SK-N-SH (cell line): Measurements from ENCODE around the gene ST6GALNAC6. TPM values are rescaled to one million over a fixed set of nuclear protein-coding genes. Genes with fewer than 3 reads are reported as not detected.

Source experiments
- CTCF ChIA-PET: fragments of 300-600, 350-600 bp; formaldehyde crosslinking; extraction: SDS; loops from one replicate; lab custom pipeline; 2021; lab: Yijun Ruan, JAX
- POLR2A ChIA-PET: fragments of 350-600 bp; sonication (Branson Sonifier 250); formaldehyde crosslinking; extraction: SDS; loops from one replicate; lab custom pipeline; 2020; ENCODE audit warnings: antibody characterized with exemption, inconsistent platforms; lab: Yijun Ruan, JAX
- DNase-seq: peaks from one replicate; pipeline ENCODE4 v3.0.0; 2012
- H2AFZ ChIP-seq: fragments of 200-600 bp; sonication (generic); 2 replicates; pipeline ENCODE4 v1.8.1; 2016; ENCODE audit warnings: antibody characterized with exemption, mild to moderate bottlenecking, low read depth
- H3F3A ChIP-seq: fragments of 200-600 bp; sonication (generic); replicated peaks from 2 replicates; pipeline ENCODE3; 2016; ENCODE audit warnings: antibody characterized with exemption, mild to moderate bottlenecking; ENCODE audit not compliant: insufficient read depth
- H3K27ac ChIP-seq, 2 experiments: fragments of 200-500 bp in 1 of 2; fragments of 200-600 bp in 1 of 2; sonication (Bioruptor generic) in 1 of 2; sonication (generic), shearing (Covaris generic) in 1 of 2; 2 replicates each; pipeline versions ENCODE4 v1.5.1 to v1.6.1; 2014 to 2016; ENCODE audit warnings: low read depth in 2 of 2, inconsistent platforms in 1 of 2, low read length in 1 of 2, mild to moderate bottlenecking in 1 of 2, mixed read lengths in 1 of 2
- H3K27me3 ChIP-seq: fragments of 200-600 bp; sonication (generic), shearing (Covaris generic); 2 replicates; pipeline ENCODE4 v1.6.1; 2016; ENCODE audit warnings: mixed run types; ENCODE audit not compliant: insufficient read depth
- H3K36me3 ChIP-seq, 2 experiments: fragments of 200-500 bp in 1 of 2; fragments of 200-600 bp in 1 of 2; sonication (Bioruptor generic) in 1 of 2; sonication (generic) in 1 of 2; replicated peaks in 1 of 2; 2 replicates each; pipeline versions ENCODE3 to v1.5.1; 2014 to 2016; ENCODE audit warnings: low read length in 1 of 2, mild to moderate bottlenecking in 1 of 2; ENCODE audit not compliant: insufficient read depth in 2 of 2, control insufficient read depth in 1 of 2
- H3K4me1 ChIP-seq, 2 experiments: fragments of 200-500 bp in 1 of 2; fragments of 200-600 bp in 1 of 2; sonication (Bioruptor generic) in 1 of 2; sonication (generic), shearing (Covaris generic) in 1 of 2; 2 replicates each; pipeline versions ENCODE4 v1.5.1 to v1.6.1; 2014 to 2016; ENCODE audit warnings: low read depth in 1 of 2, low read length in 1 of 2, mixed run types in 1 of 2; ENCODE audit not compliant: insufficient read depth in 2 of 2, control insufficient read depth in 1 of 2
- H3K4me2 ChIP-seq: fragments of 200-600 bp; sonication (generic), shearing (Covaris generic); 2 replicates; pipeline ENCODE4 v1.6.1; 2017; ENCODE audit warnings: mixed run types
- H3K4me3 ChIP-seq, 2 experiments: fragments of 200-500 bp in 1 of 2; fragments of 200-600 bp in 1 of 2; sonication (Bioruptor generic) in 1 of 2; sonication (generic), shearing (Covaris generic) in 1 of 2; 2 replicates each; pipeline versions ENCODE4 v1.5.1 to v1.8.1; 2014 to 2016; ENCODE audit warnings: low read depth in 2 of 2, inconsistent platforms in 1 of 2, low read length in 1 of 2, mild to moderate bottlenecking in 1 of 2, mixed read lengths in 1 of 2, moderate library complexity in 1 of 2
- H3K79me2 ChIP-seq: fragments of 200-600 bp; sonication (generic); 2 replicates; pipeline ENCODE4 v1.8.1; 2017; ENCODE audit warnings: mild to moderate bottlenecking; ENCODE audit not compliant: insufficient read depth
- H3K9ac ChIP-seq: fragments of 200-600 bp; sonication (generic); 2 replicates; pipeline ENCODE4 v1.6.1; 2017; ENCODE audit warnings: mixed run types
- H3K9me2 ChIP-seq: fragments of 200-600 bp; sonication (generic); 2 replicates; pipeline ENCODE4 v1.6.1; 2017; ENCODE audit warnings: mixed run types
- H3K9me3 ChIP-seq: fragments of 200-600 bp; sonication (generic); 2 replicates; pipeline ENCODE4 v1.6.1; 2017; ENCODE audit warnings: mixed run types, mild to moderate bottlenecking, moderate library complexity
- H4K20me1 ChIP-seq: fragments of 200-600 bp; sonication (generic); 2 replicates; pipeline ENCODE4 v1.6.1; 2017; ENCODE audit warnings: mild to moderate bottlenecking, mixed run types; ENCODE audit not compliant: insufficient read depth
- CHD2 ChIP-seq: fragments of 150-350 bp; IDR thresholded peaks from 2 replicates; pipeline ENCODE4 v1.6.1; 2018; ENCODE audit warnings: low read length; ENCODE audit not compliant: partially characterized antibody
- IRF3 ChIP-seq: fragments of 150-350 bp; IDR thresholded peaks from 2 replicates; pipeline ENCODE4 v1.6.1; 2016; ENCODE audit warnings: mild to moderate bottlenecking, low read depth, low read length
- NRF1 ChIP-seq: IDR thresholded peaks from 2 replicates; pipeline ENCODE4 v1.6.1; 2012; ENCODE audit warnings: low read depth, mild to moderate bottlenecking, low read length
- PBX3 ChIP-seq: IDR thresholded peaks from 2 replicates; pipeline ENCODE4; 2012
- POLR2AphosphoS5 ChIP-seq: IDR thresholded peaks from 2 replicates; pipeline ENCODE4 v1.6.1; 2012; ENCODE audit warnings: low read depth, low read length
- RCOR1 ChIP-seq: fragments of 150-350 bp; IDR thresholded peaks from 2 replicates; pipeline ENCODE4 v1.6.1; 2017; ENCODE audit warnings: antibody characterized with exemption, low read length
- REST ChIP-seq: IDR thresholded peaks from 2 replicates; pipeline ENCODE4 v1.6.1; 2012; ENCODE audit warnings: mild to moderate bottlenecking, low read depth, low read length, moderate library complexity
- RFX5 ChIP-seq: IDR thresholded peaks from 2 replicates; pipeline ENCODE4 v1.6.1; 2012; ENCODE audit warnings: mild to moderate bottlenecking, improper control_type of control experiment, low read length
- RXRA ChIP-seq: IDR thresholded peaks from 2 replicates; pipeline ENCODE4 v1.4.0; 2012; ENCODE audit warnings: low read depth, mild to moderate bottlenecking, borderline replicate concordance
- TAF1 ChIP-seq: IDR thresholded peaks from 2 replicates; pipeline ENCODE4 v1.6.1; 2012; ENCODE audit warnings: low read depth, mild to moderate bottlenecking, low read length, moderate library complexity, borderline replicate concordance
- TCF12 ChIP-seq: IDR thresholded peaks from 2 replicates; pipeline ENCODE4 v1.4.0; 2012
- TEAD4 ChIP-seq: IDR thresholded peaks from 2 replicates; pipeline ENCODE4 v1.4.0; 2012; ENCODE audit warnings: mild to moderate bottlenecking, borderline replicate concordance; ENCODE audit not compliant: insufficient read depth
- YY1 ChIP-seq: IDR thresholded peaks from 2 replicates; pipeline ENCODE4 v1.4.0; 2012; ENCODE audit warnings: low read depth, mild to moderate bottlenecking
- ZBTB33 ChIP-seq: IDR thresholded peaks from 2 replicates; pipeline ENCODE4 v1.4.0; 2012; ENCODE audit warnings: low read depth, borderline replicate concordance
- WGBS: methylation state at CpG from one replicate; pipeline ENCODE4 v1.1.6; 2017; ENCODE audit warnings: low lambda C conversion rate; 5-methylcytosine and 5-hydroxymethylcytosine counted together
- polyA plus RNA-seq, 3 experiments: library from polyadenylated mRNA; depleted of rRNA; stranded (reverse); fragments of >200 nt; gene quantifications; 2 replicates each; pipeline ENCODE4 v1.2.3, GENCODE V29; 2012

Gene ST6GALNAC6
- polyA plus RNA-seq, 1 of the 3 experiments (the other 2 are of a cell fraction), result 34.8 TPM

GRCh38 chr9:127903557-127904475 is 4.4 kb upstream of the ST6GALNAC6 start:
- TF ChIP-seq NRF1 (no peak), PBX3 (no peak), TCF12 (no peak), ZBTB33 (no peak), RFX5 (no peak), TEAD4 (no peak), YY1 (no peak), TAF1 (no peak)
- no peaks in the 10 kb centered on the region for H4K20me1 ChIP-seq
- 86% methylated on average over 16 of the region's 17 CpGs for WGBS
- DNase-seq, result no peak
- H3K9me2 ChIP-seq, result no peaks in the 10 kb centered on the region
- H3K27me3 ChIP-seq, result no peaks in the 10 kb centered on the region
- POLR2A ChIA-PET, result no interaction called here
- H2AFZ ChIP-seq, result no peak overlapping the region
- H3K4me2 ChIP-seq, result no peak overlapping the region
- CTCF ChIA-PET, result interaction anchor here (1.0 to 1.8 kb wide), 5 partner anchors 13 to 169 kb away, joined by 4 to 5 read pairs (median 4); partner anchors contain the start of genes ST6GALNAC4 and TOR2A
- H3K9me3 ChIP-seq, result no peaks in the 10 kb centered on the region
- H3K4me1 ChIP-seq, result peaks cover 4 to 20% of the 10 kb centered on the region in 2 experiments; a peak in 2 of 4 replicates
- H3K36me3 ChIP-seq, result no peaks in the 10 kb centered on the region
- no peak overlapping the region for H3K9ac ChIP-seq
- peaks cover 3% of the 10 kb centered on the region for H3F3A ChIP-seq
- no peak overlapping the region for H3K27ac ChIP-seq
- H3K4me3 ChIP-seq, result no peak overlapping the region
- peaks cover 4% of the 10 kb centered on the region; the same call in 1 of the 2 replicates for H3K79me2 ChIP-seq

GRCh38 chr9:127898433-127899127 is 823 bp downstream of the ST6GALNAC6 start:
- CTCF ChIA-PET, result interaction anchor here (0.7 to 2.0 kb wide), 6 partner anchors 9 to 219 kb away, joined by 3 to 11 read pairs (median 3); partner anchors contain the start of gene TOR2A
- TF ChIP-seq RCOR1, result 0 out of 2 replicates have a peak, but pooled peaks have one; percentile 20
- no peak for TF ChIP-seq IRF3
- no peak for TF ChIP-seq CHD2
- no peak for TF ChIP-seq RXRA
- no peak for TF ChIP-seq POLR2AphosphoS5
- TF ChIP-seq REST, result no peak
- peak; percentile 64; the same call in 1 of the 2 replicates for TF ChIP-seq PBX3

More at GRCh38 chr9:127898433-127899127, 823 bp downstream of the ST6GALNAC6 start:
- peak overlapping the region; percentile 88 for H3K4me3 ChIP-seq
- DNase-seq, result peak; percentile 73
- peak overlapping the region; percentile 63 for H2AFZ ChIP-seq
- no peaks in the 10 kb centered on the region for H3K9me3 ChIP-seq
- peak overlapping the region; percentile 89 for H3K9ac ChIP-seq
- H3K36me3 ChIP-seq, result peaks cover 27 to 33% of the 10 kb centered on the region in 2 experiments
- H3K27ac ChIP-seq, result peak overlapping the region; percentile 73 to 76
- H3K4me2 ChIP-seq, result peak overlapping the region; percentile 98
- peaks cover 26% of the 10 kb centered on the region for H3K79me2 ChIP-seq
- no peaks in the 10 kb centered on the region for H3K27me3 ChIP-seq
- POLR2A ChIA-PET, result interaction anchor here (0.7 to 1.9 kb wide), 3 partner anchors 14 to 30 kb away, joined by 3 to 7 read pairs (median 4); partner anchors contain the start of gene ST6GALNAC4
- no peaks in the 10 kb centered on the region for H3K9me2 ChIP-seq
- no peaks in the 10 kb centered on the region for H4K20me1 ChIP-seq
- WGBS, result 54% methylated on average over 9 of the region's 32 CpGs
- peaks cover 8% of the 10 kb centered on the region for H3F3A ChIP-seq
- peaks cover 9 to 22% of the 10 kb centered on the region in 2 experiments; a peak in 2 of 4 replicates for H3K4me1 ChIP-seq
